H1 (cell line): ENCODE measurements around the gene TRIM39. TPM values are rescaled to one million over a fixed set of nuclear protein-coding genes. Genes with fewer than 3 reads are reported as not detected.

Experiments used
- CTCF ChIA-PET: fragments of 300-600 bp; sonication (Branson Sonifier 250); formaldehyde crosslinking; loops from one replicate; lab custom pipeline; 2021; ENCODE audit not compliant: partially characterized antibody; lab: Charles Lee
- POLR2A ChIA-PET: fragments of 300-600 bp; sonication (Branson Sonifier 250); formaldehyde crosslinking; loops from one replicate; lab custom pipeline; 2021; ENCODE audit warnings: inconsistent platforms; ENCODE audit not compliant: partially characterized antibody; lab: Charles Lee
- DNase-seq, 2 experiments: peaks; one replicate each; pipeline versions ENCODE4 v3.0.0 to v3.0.0-alpha.2; 2010 to 2022; ENCODE audit warnings: low spot score in 2 of 2, low read depth in 1 of 2, mixed read lengths in 1 of 2
- FAIRE-seq: peaks from 2 replicates; lab custom pipeline; 2011; peaks lifted over from hg19 to GRCh38; lab: Jason Lieb, UNC
- H2AFZ ChIP-seq: 2 replicates; pipeline ENCODE4 v1.8.1; 2012; ENCODE audit warnings: low read length, inconsistent platforms
- H2AK5ac ChIP-seq: 2 replicates; pipeline ENCODE4 v1.6.1; 2013; ENCODE audit warnings: low read depth, low read length
- H2BK120ac ChIP-seq: replicated peaks from 2 replicates; pipeline ENCODE3; 2013; ENCODE audit warnings: low read depth, low read length, inconsistent platforms
- H2BK12ac ChIP-seq: 2 replicates; pipeline ENCODE4 v1.6.1; 2013; ENCODE audit warnings: low read depth, low read length
- H2BK15ac ChIP-seq: 2 replicates; pipeline ENCODE4 v1.6.1; 2013; ENCODE audit warnings: low read length
- H2BK20ac ChIP-seq: 2 replicates; pipeline ENCODE4 v1.6.1; 2013; ENCODE audit warnings: low read length
- H2BK5ac ChIP-seq: 2 replicates; pipeline ENCODE4 v1.6.1; 2013; ENCODE audit warnings: low read depth, low read length
- H3K14ac ChIP-seq: 2 replicates; pipeline ENCODE4 v1.6.1; 2013; ENCODE audit warnings: inconsistent platforms; ENCODE audit not compliant: insufficient read length
- H3K18ac ChIP-seq: 2 replicates; pipeline ENCODE4 v1.6.1; 2013; ENCODE audit warnings: low read length; ENCODE audit errors: extremely low read depth
- H3K23ac ChIP-seq: 2 replicates; pipeline ENCODE4 v1.6.1; 2013; ENCODE audit warnings: inconsistent platforms; ENCODE audit not compliant: insufficient read length
- H3K23me2 ChIP-seq: 2 replicates; pipeline ENCODE4 v1.6.1; 2013; ENCODE audit warnings: low read depth, low read length
- H3K27ac ChIP-seq: 2 replicates; pipeline ENCODE4 v1.6.1; 2011; ENCODE audit warnings: low read depth, low read length, inconsistent platforms
- H3K27me3 ChIP-seq, 4 experiments: replicated peaks in 1 of 4; 1 replicate in 1 of 4; 2 replicates in 3 of 4; pipeline versions ENCODE4 v1.6.1 to v1.8.1; 2011 to 2013; ENCODE audit warnings: low read length in 3 of 4, mild to moderate bottlenecking in 3 of 4, inconsistent platforms in 2 of 4, mixed read lengths in 2 of 4, moderate library complexity in 1 of 4; ENCODE audit not compliant: control insufficient read depth in 3 of 4, insufficient read depth in 3 of 4; ENCODE audit errors: extremely low read depth in 1 of 4
- H3K36me3 ChIP-seq, 4 experiments: 2 replicates each; pipeline versions ENCODE4 v1.6.1 to v1.8.1; 2011 to 2013; ENCODE audit warnings: mild to moderate bottlenecking in 4 of 4, low read length in 3 of 4, moderate library complexity in 2 of 4, control low read depth in 1 of 4, inconsistent platforms in 1 of 4; ENCODE audit not compliant: insufficient read depth in 4 of 4, control insufficient read depth in 2 of 4
- H3K4ac ChIP-seq: replicated peaks from 2 replicates; pipeline ENCODE3; 2013; ENCODE audit warnings: low read length, low read depth, mixed read lengths, inconsistent platforms; ENCODE audit not compliant: insufficient read length
- H3K4me1 ChIP-seq, 4 experiments: replicated peaks in 1 of 4; 1 replicate in 1 of 4; 2 replicates in 3 of 4; pipeline versions ENCODE4 v1.6.1 to v1.8.1; 2011 to 2013; ENCODE audit warnings: low read length in 3 of 4, inconsistent platforms in 2 of 4, mixed read lengths in 1 of 4; ENCODE audit not compliant: insufficient read depth in 4 of 4, control insufficient read depth in 3 of 4
- H3K4me2 ChIP-seq, 2 experiments: 2 replicates each; pipeline versions ENCODE4 v1.6.1 to v1.8.1; 2011 to 2013; ENCODE audit warnings: low read depth in 2 of 2, low read length in 2 of 2, control low read depth in 1 of 2, inconsistent platforms in 1 of 2, mild to moderate bottlenecking in 1 of 2; ENCODE audit not compliant: insufficient read depth in 1 of 2
- H3K4me3 ChIP-seq, 4 experiments: fragments of 200-600, 300-600 bp in 1 of 4; sonication (generic), shearing (Covaris generic), sonication (Bioruptor Twin) in 1 of 4; 2 replicates each; pipeline versions ENCODE4 v1.5.1 to v1.8.1; 2011 to 2016; ENCODE audit warnings: low read length in 4 of 4, low read depth in 3 of 4, control low read depth in 2 of 4, inconsistent platforms in 2 of 4, mild to moderate bottlenecking in 2 of 4, mixed read lengths in 1 of 4, moderate library complexity in 1 of 4; ENCODE audit not compliant: insufficient read depth in 2 of 4; ENCODE audit errors: extremely low read depth in 1 of 4
- H3K56ac ChIP-seq: replicated peaks from 2 replicates; pipeline ENCODE3; 2013; ENCODE audit warnings: low read depth, mild to moderate bottlenecking, mixed read lengths, low read length, inconsistent platforms; ENCODE audit not compliant: insufficient read length
- H3K79me1 ChIP-seq: 2 replicates; pipeline ENCODE4 v1.6.1; 2013; ENCODE audit warnings: low read depth, low read length, control low read depth
- H3K79me2 ChIP-seq, 2 experiments: 2 replicates each; pipeline versions ENCODE4 v1.6.1 to v1.8.1; 2012 to 2013; ENCODE audit warnings: low read length in 2 of 2, mild to moderate bottlenecking in 2 of 2, inconsistent platforms in 1 of 2; ENCODE audit not compliant: insufficient read depth in 2 of 2, control insufficient read depth in 1 of 2
- H3K9ac ChIP-seq, 4 experiments: replicated peaks in 1 of 4; 1 replicate in 1 of 4; 2 replicates in 3 of 4; pipeline versions ENCODE4 v1.6.1 to v1.8.1; 2011 to 2013; ENCODE audit warnings: low read depth in 3 of 4, low read length in 3 of 4, control low read depth in 2 of 4, mild to moderate bottlenecking in 2 of 4, moderate library complexity in 2 of 4, inconsistent platforms in 1 of 4; ENCODE audit errors: extremely low read depth in 1 of 4
- H3K9me3 ChIP-seq, 2 experiments: 2 replicates each; pipeline versions ENCODE4 v1.6.1 to v1.8.1; 2012 to 2013; ENCODE audit warnings: mild to moderate bottlenecking in 2 of 2, moderate library complexity in 2 of 2, control low read depth in 1 of 2, inconsistent platforms in 1 of 2, low read depth in 1 of 2, low read length in 1 of 2, mixed read lengths in 1 of 2; ENCODE audit not compliant: insufficient read depth in 2 of 2
- H4K20me1 ChIP-seq, 2 experiments: replicated peaks in 1 of 2; 2 replicates each; pipeline versions ENCODE3 to v1.8.1; 2011 to 2013; ENCODE audit warnings: inconsistent platforms in 2 of 2, low read length in 2 of 2, mild to moderate bottlenecking in 1 of 2; ENCODE audit not compliant: insufficient read depth in 2 of 2, control insufficient read depth in 1 of 2
- H4K5ac ChIP-seq: 2 replicates; pipeline ENCODE4 v1.6.1; 2013; ENCODE audit warnings: low read length, low read depth, mixed read lengths, inconsistent platforms; ENCODE audit not compliant: insufficient read length
- H4K8ac ChIP-seq: 2 replicates; pipeline ENCODE4 v1.8.0; 2013; ENCODE audit warnings: mild to moderate bottlenecking, moderate library complexity, low read length, inconsistent platforms; ENCODE audit not compliant: insufficient read depth; ENCODE audit errors: extremely low read depth
- H4K91ac ChIP-seq: replicated peaks from 2 replicates; pipeline ENCODE3; 2013; ENCODE audit warnings: low read length, mixed read lengths, inconsistent platforms; ENCODE audit not compliant: insufficient read length
- ATF2 ChIP-seq: IDR thresholded peaks from 2 replicates; pipeline ENCODE4 v1.6.1; 2012; ENCODE audit warnings: low read length, inconsistent platforms
- CTCF ChIP-seq, 3 experiments: IDR thresholded peaks; 1 replicate in 2 of 3; 2 replicates in 1 of 3; pipeline versions ENCODE4 v1.5.1 to v1.6.1; 2011; ENCODE audit warnings: low read length in 3 of 3, mild to moderate bottlenecking in 3 of 3, inconsistent platforms in 2 of 3, low read depth in 1 of 3, moderate library complexity in 1 of 3; ENCODE audit not compliant: insufficient read depth in 1 of 3; ENCODE audit errors: control extremely low read depth in 1 of 3
- RBBP5 ChIP-seq: IDR thresholded peaks from 2 replicates; pipeline ENCODE4 v1.7.1; 2012; ENCODE audit warnings: low read depth, mild to moderate bottlenecking, inconsistent platforms, low read length, moderate library complexity, borderline replicate concordance
- SIRT6 ChIP-seq: IDR thresholded peaks from one replicate; pipeline ENCODE4 v1.7.1; 2012; ENCODE audit warnings: low read length, inconsistent platforms
- SP2 ChIP-seq: IDR thresholded peaks from 2 replicates; pipeline ENCODE4 v1.6.1; 2012; ENCODE audit warnings: mild to moderate bottlenecking, low read length, inconsistent platforms
- SP4 ChIP-seq: IDR thresholded peaks from 2 replicates; pipeline ENCODE4 v1.6.1; 2012; ENCODE audit warnings: low read length, inconsistent platforms
- TAF7 ChIP-seq: optimal IDR thresholded peaks from 2 replicates; pipeline ENCODE3; 2011; ENCODE audit warnings: low read depth, mild to moderate bottlenecking, inconsistent platforms, low read length, moderate library complexity, borderline replicate concordance
- ZNF274 ChIP-seq: IDR thresholded peaks from 2 replicates; pipeline ENCODE4 v1.7.0; 2012; ENCODE audit warnings: low read length, borderline replicate concordance; ENCODE audit errors: extremely low read depth
- WGBS, 2 experiments: shearing (Covaris generic) in 1 of 2; methylation state at CpG; one replicate each; pipeline versions ENCODE4 v1.1.6 to v1.1.7; 2013 to 2015; ENCODE audit warnings: low lambda C conversion rate in 2 of 2, mixed read lengths in 2 of 2, inconsistent platforms in 1 of 2, low coverage in 1 of 2, missing lambda C conversion rate in 1 of 2; ENCODE audit not compliant: insufficient replicate concordance in 2 of 2, insufficient coverage in 1 of 2, insufficient read length in 1 of 2; ENCODE audit errors: extremely low coverage in 1 of 2, missing lambda C conversion rate in 1 of 2; 5-methylcytosine and 5-hydroxymethylcytosine counted together
- polyA plus RNA-seq, 7 experiments: library from polyadenylated mRNA; depleted of rRNA in 3 of 7; stranded (reverse) in 5 of 7; unstranded in 2 of 7; fragments of >200 nt in 5 of 7; fragments of 200-250 nt in 2 of 7; gene quantifications; 1 replicate in 5 of 7; 2 replicates in 1 of 7; 4 replicates in 1 of 7; pipeline versions ENCODE4 v1.2.1 to v1.2.3, GENCODE V29; 2011 to 2013; ENCODE audit warnings: missing spikeins in 2 of 7, mixed read lengths in 2 of 7
- total RNA-seq: library from RNA; stranded (reverse); fragmentation: NEBNext Ultra II Directional; extraction: Animal tissue kit (Norgen Biotek cat#: 25700); gene quantifications from 2 replicates; pipeline ENCODE4 v1.2.1, GENCODE V29; 2021
- TF ChIP-seq, protein P1 (sequence below): IDR thresholded peaks from 2 replicates; pipeline ENCODE4 v1.6.1; 2011; ENCODE audit warnings: low read depth, mild to moderate bottlenecking, low read length; ENCODE audit not compliant: insufficient read depth

Gene TRIM39
- total and polyA plus RNA-seq, 2 of the 8 experiments (the other 6 are each of a cell fraction or from before 2014, with no cell fraction given) = 7.3 to 26.1 TPM

DNA sequence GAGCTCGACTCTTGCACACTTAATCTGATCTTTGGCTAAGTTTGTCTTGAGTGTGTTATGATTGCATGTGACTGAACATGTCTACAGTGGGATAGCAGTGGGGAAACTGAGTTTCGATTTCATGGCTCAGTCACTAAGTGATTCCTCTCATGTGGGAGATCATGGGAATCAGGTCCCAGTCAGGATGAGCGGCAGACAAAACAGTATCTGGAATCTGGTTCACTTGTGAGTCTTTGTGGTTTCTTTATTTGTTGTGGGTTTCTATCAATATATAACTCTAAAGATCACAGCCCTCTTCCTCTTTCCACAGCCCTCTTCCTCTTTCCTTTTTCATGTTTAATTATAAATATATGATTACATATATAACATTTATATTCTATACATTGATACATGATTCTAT is 22.2 kb downstream of the TRIM39 start:
- H4K5ac ChIP-seq = no peak overlapping the region
- H2BK20ac ChIP-seq = no peak overlapping the region
- H3K36me3 ChIP-seq = peaks cover 0 to 9% (median 2%) of the 10 kb centered on the region in 4 experiments; a peak in 3 of 8 replicates
- peaks cover 0 to 7% of the 10 kb centered on the region in 2 experiments; a peak in 2 of 4 replicates for H3K79me2 ChIP-seq
- H3K18ac ChIP-seq = no peak overlapping the region
- no peak overlapping the region for H3K9ac ChIP-seq
- H3K23ac ChIP-seq = no peak overlapping the region
- H2BK12ac ChIP-seq = no peak overlapping the region
- no peaks in the 10 kb centered on the region for H3K27me3 ChIP-seq
- no peak overlapping the region for H3K4ac ChIP-seq
- H2BK5ac ChIP-seq = no peak overlapping the region
- no peaks in the 10 kb centered on the region for H3K79me1 ChIP-seq
- 69% methylated on average over 3 of the region's 3 CpGs; no CpG with 5 or more reads in 1 of the 2 experiments for WGBS, 2 experiments
- ChIA-PET CTCF (interaction anchor here (1.8 kb wide), 1 partner anchor 17 kb away, joined by 5 read pairs; no protein-coding TSS in a partner anchor), POLR2A (no interaction called here)
- peaks cover 0 to 7% (median 0%) of the 10 kb centered on the region in 4 experiments; a peak in 1 of 7 replicates for H3K4me1 ChIP-seq
- H4K20me1 ChIP-seq = peaks cover 0 to 2% of the 10 kb centered on the region in 2 experiments
- H2AFZ ChIP-seq = no peak overlapping the region
- no peak overlapping the region for H3K27ac ChIP-seq
- DNase-seq = no peak
- no peaks in the 10 kb centered on the region for H3K23me2 ChIP-seq
- no peak overlapping the region for H3K14ac ChIP-seq
- no peak overlapping the region for H2AK5ac ChIP-seq
- H2BK120ac ChIP-seq = no peak overlapping the region
- no peak overlapping the region for H3K56ac ChIP-seq
- H2BK15ac ChIP-seq = no peak overlapping the region
- H4K91ac ChIP-seq = no peak overlapping the region
- H4K8ac ChIP-seq = no peak overlapping the region
- no peaks in the 10 kb centered on the region for H3K9me3 ChIP-seq
- FAIRE-seq = no peak
- no peak overlapping the region for H3K4me2 ChIP-seq
- H3K4me3 ChIP-seq = no peak overlapping the region
- TF ChIP-seq SIRT6 = no peak
- no peak for TF ChIP-seq RBBP5
- no peak for TF ChIP-seq ATF2
- no peak for TF ChIP-seq CTCF (IDR thresholded peaks at IDR 0.05; ENCODE audit: control extremely low read depth in 1 of 3, insufficient read depth in 1 of 3, low read depth in 1 of 3, low read length in 3 of 3)
- TF ChIP-seq, protein P1, sequence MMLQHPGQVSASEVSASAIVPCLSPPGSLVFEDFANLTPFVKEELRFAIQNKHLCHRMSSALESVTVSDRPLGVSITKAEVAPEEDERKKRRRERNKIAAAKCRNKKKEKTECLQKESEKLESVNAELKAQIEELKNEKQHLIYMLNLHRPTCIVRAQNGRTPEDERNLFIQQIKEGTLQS = no peak
- TF ChIP-seq SP2 = no peak
- TF ChIP-seq ZNF274 = no peak
- TF ChIP-seq TAF7 = no peak
- TF ChIP-seq SP4 = no peak
